ENCODE results near the gene ORMDL3.

ORMDL3 gene

DNA sequence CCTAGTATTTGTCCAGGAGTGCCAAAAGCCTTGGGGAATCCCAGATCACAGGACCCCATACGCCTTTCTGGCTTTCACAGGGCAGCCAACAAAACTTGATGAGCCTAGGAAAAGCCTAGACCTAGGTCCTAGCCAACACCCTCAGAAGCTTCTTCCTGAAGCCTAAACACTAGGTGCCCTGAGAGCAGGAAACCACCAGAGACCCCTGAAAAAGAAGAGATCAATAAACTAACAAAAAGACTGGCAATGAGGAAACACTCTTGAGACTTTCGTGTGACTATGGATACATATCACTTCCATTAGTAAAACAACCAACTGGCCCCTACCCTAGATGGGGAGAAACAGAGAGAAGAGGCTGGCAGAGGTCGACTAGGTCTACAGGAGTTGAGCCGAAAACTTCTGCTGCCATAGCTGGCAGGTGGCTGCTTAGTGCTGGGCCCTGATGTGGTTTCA lies 1.2 kb downstream of the ORMDL3 start:
- no peak for DNase-seq (ENCODE audit: low read depth)
- H3K4me3 ChIP-seq (ENCODE audit: low read depth, low read length), result peak overlapping the region; percentile 78
- in situ Hi-C loops (cut with HindIII; ENCODE audit: low sequenced_read_pairs), result no loop called here
- TF ChIP-seq, protein P1, sequence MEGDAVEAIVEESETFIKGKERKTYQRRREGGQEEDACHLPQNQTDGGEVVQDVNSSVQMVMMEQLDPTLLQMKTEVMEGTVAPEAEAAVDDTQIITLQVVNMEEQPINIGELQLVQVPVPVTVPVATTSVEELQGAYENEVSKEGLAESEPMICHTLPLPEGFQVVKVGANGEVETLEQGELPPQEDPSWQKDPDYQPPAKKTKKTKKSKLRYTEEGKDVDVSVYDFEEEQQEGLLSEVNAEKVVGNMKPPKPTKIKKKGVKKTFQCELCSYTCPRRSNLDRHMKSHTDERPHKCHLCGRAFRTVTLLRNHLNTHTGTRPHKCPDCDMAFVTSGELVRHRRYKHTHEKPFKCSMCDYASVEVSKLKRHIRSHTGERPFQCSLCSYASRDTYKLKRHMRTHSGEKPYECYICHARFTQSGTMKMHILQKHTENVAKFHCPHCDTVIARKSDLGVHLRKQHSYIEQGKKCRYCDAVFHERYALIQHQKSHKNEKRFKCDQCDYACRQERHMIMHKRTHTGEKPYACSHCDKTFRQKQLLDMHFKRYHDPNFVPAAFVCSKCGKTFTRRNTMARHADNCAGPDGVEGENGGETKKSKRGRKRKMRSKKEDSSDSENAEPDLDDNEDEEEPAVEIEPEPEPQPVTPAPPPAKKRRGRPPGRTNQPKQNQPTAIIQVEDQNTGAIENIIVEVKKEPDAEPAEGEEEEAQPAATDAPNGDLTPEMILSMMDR (IDR thresholded peaks at IDR 0.05; ENCODE audit: low read depth, low read length, missing control alignments), result no peak

DNA sequence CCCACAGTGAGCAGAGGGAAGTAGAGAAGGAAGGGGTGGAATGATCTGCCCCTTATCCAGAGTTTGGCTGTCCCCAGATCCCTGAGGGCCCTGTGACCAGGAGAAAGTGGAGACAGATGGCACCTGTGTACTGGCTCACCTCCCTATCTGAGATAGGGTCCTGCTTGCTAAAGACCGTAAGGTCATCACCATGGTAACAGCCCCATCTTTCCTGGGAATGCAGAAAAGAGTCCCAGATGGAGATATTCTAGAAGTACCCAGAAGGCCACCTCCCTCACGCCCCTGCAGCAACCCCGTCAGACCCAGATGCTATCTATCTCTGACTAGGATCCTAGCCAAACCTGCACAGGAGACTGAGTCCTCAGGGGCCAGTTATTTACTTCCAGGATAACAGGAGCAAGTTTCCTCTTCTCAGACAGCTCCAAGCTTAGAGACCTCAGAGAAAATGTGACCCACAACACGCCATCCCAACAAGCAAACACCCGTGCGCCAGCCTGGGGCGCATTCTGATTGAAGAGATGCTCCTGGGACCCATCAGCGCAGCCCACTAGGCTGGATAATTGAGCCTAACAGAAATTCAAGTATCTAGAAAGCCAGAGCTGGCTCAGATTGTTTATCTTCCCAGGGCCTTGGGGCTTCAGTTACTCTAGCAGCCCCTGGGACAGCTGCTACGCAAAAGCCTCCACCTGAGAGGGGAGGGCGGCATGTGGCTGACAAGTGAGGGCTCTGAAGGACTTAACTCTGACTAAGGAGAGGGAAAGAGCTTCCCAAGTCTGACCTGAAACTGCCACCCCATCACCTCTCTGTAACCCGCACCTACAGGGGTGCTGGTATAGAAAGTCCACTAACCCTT lies 1.9 kb downstream of the ORMDL3 start:
- H3K4me3 ChIP-seq (ENCODE audit: low read depth, low read length), result peak overlapping the region; percentile 78
- TF ChIP-seq, protein P1 (IDR thresholded peaks at IDR 0.05; ENCODE audit: low read depth, low read length, missing control alignments), result no peak
- in situ Hi-C loops (cut with HindIII; ENCODE audit: low sequenced_read_pairs), result no loop called here
- no peak for DNase-seq (ENCODE audit: low read depth)

DNA sequence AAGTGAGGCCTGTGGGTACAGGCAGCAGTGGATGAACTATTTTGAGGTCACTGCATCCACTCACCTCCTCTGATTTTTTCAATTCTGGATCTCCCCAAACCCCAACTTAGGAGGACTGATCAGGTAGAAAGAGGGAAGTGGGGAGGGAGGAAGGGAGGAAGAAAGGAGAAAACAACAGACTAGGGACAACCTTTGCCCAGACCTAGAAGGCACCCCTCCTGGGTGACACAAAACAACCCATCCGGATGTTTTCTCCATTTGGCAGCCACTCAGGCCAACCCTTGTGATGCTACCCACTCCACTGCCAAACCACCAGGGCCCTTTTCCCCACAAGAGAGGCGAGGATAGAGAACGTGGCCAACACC lies 2.7 kb downstream of the ORMDL3 start:
- DNase-seq (ENCODE audit: low read depth), result no peak
- no peak overlapping the region for H3K4me3 ChIP-seq (ENCODE audit: low read depth, low read length)
- in situ Hi-C loops (cut with HindIII; ENCODE audit: low sequenced_read_pairs), result no loop called here
- TF ChIP-seq, protein P1 (IDR thresholded peaks at IDR 0.05; ENCODE audit: low read depth, low read length, missing control alignments), result no peak

DNA sequence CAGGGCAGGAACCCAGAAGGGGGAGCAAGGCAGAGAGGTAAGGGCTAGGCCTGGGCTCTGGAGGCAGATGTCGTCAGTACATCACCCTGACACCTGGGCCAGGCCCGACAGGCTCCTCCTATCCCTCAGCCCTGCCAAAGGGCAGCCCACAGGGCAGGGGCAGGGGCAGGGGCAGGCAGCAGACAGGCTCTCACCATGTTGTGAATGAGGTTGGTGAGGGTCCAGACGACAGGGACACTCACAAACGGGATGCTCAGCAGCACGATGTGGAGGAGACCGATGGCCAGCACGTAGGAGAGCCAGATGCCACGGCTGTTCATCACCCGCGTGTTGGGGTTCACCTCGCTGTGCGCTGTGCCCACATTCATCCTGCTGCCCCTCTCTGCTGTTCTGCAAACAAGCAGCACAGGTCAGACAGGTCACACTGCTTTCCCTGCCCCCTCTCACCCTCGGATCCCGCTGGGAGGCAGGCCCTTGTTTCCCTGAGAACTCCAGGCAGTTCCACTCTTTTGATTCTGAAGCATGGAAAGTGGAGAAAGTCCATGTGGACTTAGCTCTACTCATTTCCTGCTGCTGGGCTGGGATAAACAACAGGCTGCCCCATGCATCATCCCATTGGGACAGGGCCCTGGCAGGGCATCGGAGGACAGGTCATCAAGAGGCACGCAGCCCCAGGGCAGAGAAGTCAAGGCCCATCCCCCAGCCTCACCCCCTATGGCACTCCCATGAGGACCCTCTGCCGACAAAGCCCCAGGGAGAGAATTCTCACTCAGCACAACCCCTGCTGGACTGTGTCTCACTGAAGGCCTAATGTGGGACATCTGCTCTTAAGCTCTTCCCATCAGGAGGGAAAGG lies 3.3 kb downstream of the ORMDL3 start:
- TF ChIP-seq, protein P1 (IDR thresholded peaks at IDR 0.05; ENCODE audit: low read depth, low read length, missing control alignments), result peak; percentile 54
- in situ Hi-C loops (cut with HindIII; ENCODE audit: low sequenced_read_pairs), result no loop called here
- H3K4me3 ChIP-seq (ENCODE audit: low read depth, low read length), result no peak overlapping the region
- no peak for DNase-seq (ENCODE audit: low read depth)

DNA sequence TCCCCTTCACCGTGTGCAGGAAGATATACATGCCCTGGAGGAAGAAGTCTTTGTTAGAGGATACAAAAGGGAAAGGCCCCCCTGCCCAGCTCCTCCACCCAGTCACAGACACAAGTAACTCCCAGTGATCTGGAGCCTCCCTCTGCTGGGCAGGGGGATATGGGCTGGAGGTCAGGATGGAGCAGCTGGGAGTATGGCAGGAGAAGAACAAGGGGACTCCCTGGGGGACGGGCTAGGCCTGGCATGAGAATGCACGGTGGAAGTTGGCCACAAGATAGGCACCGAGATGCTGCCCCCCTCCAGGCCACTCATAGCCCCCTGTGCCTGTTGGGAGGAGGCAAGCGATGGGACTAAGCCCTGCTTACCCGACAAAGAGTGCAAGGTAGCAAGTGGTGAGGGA lies 4.2 kb downstream of the ORMDL3 start:
- TF ChIP-seq, protein P1 (IDR thresholded peaks at IDR 0.05; ENCODE audit: low read depth, low read length, missing control alignments), result no peak
- no peak overlapping the region for H3K4me3 ChIP-seq (ENCODE audit: low read depth, low read length)
- in situ Hi-C loops (cut with HindIII; ENCODE audit: low sequenced_read_pairs), result no loop called here
- no peak for DNase-seq (ENCODE audit: low read depth)

DNA sequence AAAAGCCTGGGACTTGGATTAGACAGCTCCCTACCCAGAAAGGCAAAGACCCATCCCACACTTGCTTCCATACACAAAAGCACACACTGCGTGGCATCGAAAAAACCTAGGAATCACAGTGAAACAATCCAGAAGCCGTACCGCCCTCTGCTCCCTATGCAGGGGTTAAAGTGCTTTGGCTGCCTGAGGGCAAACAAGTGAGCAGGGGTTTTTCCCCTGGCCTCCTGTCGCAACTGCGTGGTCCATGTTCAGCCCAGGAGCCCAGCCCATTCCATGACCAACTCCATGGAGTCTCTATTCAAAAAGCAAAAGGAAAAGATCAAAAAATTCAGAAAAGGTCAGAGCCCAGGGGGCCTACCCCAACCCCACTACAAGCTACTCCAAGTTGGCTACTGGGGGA lies 5.4 kb downstream of the ORMDL3 start:
- no peak overlapping the region for H3K4me3 ChIP-seq (ENCODE audit: low read depth, low read length)
- TF ChIP-seq, protein P1 (IDR thresholded peaks at IDR 0.05; ENCODE audit: low read depth, low read length, missing control alignments), result no peak
- DNase-seq (ENCODE audit: low read depth), result no peak
- in situ Hi-C loops (cut with HindIII; ENCODE audit: low sequenced_read_pairs), result no loop called here
